Measurements from ENCODE around the gene KAT6B.

KAT6B gene

DNA sequence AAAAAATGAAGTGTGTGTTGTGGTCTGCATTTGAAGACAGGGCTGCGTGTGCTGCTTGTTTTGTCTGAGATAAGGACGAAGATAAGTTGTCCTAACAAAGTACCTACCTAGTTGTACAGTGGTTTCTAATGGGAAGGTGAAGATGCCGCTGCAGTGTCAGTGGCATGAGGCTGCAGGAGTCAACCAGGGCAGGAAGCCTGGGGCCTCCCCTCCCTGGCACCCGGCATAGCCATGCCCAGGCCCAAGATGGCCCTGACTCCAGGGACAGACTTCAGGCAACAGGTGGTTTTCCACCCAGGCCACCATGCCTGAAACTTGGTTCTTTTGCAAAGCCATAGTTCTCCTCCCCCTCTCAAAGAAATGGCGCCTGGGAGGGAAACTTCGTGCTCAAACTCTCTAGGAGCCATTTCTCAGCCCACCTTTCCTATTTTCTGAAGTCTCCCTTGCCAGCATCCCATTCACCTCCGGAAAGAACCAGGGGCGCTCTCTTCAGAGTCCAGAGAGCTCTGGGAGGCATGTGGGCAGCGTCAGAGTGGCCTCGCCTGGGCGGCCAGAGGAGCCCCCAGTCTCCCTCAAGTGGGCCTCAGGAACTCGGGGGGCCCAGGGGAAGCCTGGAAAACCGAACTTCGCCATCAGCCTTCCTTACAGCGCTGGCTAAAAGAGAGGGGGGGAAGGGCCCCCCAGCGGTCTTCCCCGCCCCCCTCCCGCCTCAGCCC lies 2.1 kb upstream of the KAT6B start:
- DNase-seq (ENCODE audit: low read depth) = no peak

DNA sequence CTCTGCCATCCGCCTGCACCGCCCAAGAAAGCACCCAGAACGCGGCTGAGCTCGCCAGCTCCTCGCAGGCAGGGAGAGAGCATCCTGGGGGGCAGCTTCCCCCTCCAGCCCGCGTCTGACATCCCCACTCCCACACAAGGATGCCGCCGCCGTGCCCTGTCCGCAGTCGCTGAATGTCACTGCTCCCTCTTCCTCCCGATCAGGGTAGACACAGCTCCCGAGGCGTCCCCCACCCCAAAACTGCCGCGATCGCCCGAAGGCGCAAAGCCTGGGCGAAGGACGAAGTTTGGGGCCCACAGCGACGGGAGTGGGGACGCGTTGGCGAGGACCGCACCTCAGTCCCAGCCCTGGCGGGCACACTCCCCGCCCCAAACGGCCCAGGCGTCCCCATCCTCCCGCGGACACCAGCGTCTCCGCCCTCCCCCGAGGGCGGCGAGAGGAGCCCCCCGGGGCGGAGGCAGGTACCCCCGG lies 1.5 kb upstream of the KAT6B start:
- DNase-seq (ENCODE audit: low read depth) = no peak

DNA sequence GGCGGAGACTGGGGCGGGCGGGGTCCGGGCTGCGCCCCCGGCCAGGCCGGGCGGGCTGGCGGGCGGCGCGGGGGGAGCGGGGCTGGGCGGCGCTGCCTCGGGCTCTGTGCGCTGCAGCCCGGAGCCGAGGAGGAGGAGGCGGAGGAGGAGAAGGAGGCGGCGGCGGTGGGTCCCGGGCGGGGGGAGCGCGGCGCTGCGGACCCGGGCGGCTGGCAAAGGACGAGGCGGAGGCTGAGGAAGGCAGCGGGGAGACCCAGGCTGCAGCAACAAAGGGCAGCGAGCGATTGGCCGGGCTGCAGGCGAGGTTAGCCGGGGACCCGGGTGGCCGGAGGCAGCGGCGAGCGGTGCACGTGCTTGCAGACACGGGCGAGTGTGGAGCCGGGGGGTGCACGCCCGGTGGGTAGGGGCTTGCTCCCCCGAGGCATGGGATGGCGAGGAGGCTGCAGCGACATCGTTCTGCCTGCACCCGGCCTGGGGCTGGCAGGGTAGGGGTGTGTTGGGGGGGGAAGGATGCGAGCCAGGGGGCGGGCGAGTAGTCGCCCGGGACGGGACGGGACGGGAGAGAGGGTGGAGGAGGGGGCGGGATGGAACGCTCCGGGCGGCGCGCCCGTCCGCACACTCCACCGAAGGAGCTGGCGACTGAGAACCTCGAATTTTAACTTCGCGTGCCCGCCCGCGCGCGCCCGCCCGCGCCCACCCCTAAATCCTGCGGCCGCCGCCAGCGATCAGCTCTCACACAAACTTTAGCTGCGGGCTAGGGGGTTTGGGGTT lies 844 bp upstream of the KAT6B start:
- DNase-seq (ENCODE audit: low read depth) = no peak

DNA sequence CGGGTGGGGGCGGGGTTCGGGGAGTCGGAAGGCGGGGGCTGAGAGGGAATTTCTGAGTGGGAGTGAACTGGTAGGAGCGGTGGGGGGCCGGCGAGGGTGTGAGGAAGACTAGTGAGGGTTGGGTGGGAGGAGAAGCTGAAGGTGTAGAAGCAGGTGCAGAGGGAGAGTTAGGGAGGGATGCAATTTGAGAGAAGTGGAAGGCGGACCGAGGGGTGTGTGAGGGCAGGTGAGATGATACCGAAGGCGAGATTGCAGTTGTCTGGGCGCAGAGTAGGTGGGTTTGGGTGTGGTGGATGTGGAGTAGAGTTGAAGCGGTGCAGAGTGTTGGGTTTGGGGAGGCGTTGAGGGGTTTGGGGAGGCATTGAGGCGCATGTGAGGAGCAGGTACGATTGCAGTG lies 643 bp downstream of the KAT6B start:
- no peak for DNase-seq (ENCODE audit: low read depth)

DNA sequence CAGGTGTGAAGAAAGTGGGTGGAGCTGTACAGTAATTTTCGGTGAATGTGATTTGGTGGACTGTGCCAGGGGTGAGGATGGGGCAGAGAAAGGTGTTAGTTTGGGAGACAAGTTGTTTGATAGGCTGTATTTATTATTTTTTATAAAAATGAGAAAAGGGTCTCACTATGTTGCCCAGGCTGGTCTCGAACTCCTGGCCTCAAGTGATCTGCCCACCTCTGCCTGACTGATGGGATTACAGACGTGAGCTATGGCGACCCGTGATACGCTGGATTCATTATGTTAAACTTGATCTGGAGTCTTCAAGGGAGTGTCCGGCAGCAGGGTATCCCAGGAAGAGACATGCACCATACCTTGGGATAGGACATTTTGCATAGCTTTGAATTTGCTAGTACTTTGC lies 1.3 kb downstream of the KAT6B start:
- no peak for DNase-seq (ENCODE audit: low read depth)

DNA sequence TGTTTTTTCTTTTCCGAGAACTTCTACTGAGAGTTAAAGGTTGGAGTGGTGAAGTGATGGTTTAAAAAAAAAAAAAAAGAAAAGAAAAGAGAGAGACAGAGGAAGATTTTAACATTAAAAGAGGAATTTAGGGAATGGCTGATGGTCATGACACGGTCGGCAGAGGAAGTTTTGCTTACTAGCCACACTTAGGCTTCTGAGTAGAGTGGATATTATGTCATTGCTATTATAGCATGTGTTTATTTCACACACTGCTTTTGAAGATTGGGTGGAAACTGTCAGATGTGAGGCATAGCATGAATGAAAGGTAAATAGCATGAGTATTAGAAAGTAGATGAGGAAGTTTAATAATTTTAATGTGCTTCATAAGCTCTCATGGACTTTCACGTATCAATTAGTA lies 2.5 kb downstream of the KAT6B start:
- DNase-seq (ENCODE audit: low read depth) = no peak

DNA sequence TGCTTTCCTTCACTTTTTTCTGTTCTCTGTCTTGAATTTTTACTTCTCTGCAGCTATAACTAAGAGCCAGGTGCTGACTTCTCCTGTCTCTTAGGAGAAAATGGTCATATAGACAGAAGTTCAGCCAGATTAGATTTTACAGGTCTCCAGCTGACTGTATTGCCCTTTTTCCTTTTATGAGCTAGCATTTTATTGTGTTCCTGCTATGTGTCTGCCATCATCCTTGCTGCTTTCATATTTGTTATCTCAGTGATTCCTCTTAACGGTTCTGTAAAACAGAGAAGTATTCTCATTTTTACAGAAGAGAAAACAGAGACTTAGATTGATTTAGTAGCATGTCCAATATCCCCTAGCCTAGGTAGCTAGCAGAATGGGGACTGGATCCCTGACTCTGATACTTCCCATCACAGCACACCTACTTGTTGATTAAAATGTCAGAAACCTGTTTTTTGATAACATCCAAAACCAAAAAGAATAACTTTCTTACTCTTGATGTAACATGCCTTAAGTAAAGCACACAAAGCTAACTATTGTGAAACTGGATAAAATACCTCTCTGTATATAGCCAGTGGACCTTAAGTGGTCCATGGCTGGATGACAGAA lies 5.2 kb downstream of the KAT6B start:
- no peak for DNase-seq (ENCODE audit: low read depth)

DNA sequence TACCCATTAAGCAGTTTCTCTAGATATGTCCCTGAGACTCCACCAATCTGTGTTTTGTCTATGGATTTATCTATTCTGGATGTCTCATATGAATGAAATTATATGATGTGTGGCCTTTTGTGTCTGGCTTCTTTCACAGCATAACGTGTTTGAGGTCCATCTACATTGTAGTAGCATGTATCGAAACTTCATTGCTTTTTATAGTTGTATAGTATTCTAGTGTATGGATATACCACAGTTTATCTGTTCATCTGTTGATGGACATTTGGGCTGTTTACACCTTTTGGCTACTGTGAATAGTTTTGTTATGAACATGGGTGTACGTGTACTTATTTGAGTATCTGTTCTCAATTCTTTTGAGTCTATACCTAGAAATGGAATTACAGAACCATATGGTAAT lies 9.6 kb downstream of the KAT6B start:
- no peak for DNase-seq (ENCODE audit: low read depth)

DNA sequence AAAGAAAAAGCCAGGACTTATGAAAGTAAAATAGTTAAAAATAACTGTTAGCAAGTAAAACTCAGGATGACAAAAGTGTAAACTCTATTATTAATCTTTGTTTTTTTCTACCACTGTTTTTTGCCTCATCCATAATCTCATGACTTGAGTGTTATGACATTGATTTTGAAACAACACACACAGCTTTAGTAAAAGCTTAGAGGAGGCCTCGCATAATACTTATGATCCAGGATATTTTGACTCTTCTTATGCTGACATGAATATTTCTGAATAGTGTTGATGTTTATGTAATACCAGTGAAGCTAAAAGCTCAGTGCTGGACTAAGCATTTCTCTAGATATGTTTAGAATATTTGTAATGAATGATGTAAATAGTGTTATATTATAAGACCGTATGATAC lies 10.5 kb downstream of the KAT6B start:
- no peak for DNase-seq (ENCODE audit: low read depth)

DNA sequence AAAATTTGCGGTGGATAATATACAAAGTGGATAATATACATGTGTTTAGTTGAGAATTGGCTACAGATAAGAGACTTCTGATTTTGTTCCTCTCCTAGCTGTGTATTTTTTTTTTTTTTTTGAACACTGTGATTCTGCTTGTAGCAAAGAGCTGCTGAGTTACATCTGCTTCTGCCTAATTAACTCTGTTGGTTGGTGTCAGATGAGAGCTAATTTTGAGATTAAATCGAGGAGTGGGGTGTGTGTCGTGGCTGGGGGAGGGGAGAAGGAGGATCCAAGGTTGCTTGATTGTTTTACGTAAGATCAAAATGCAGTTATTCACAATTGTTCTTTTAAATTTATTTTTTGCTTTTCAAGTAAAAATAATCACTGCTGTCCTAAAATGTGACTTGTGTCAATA lies 11.3 kb downstream of the KAT6B start:
- no peak for DNase-seq (ENCODE audit: low read depth)

DNA sequence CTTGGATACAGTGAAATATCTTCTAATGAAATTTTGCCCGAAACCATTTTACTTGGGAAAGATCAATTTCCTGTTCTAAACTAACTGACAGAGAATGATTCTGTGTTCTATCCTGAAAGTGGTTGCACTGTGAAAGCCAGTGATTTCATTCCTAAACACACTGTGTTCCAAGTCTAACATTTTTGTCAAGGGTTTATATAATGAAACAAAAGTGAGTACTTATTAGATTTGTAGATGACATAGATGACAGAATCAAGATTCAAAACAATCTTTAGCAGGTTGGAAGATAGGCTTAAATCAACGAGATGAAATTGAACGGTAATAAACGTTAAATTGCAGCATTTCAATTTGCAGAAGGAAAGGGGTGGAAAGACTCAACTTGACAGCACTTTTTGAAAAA lies 13.3 kb downstream of the KAT6B start:
- no peak for DNase-seq (ENCODE audit: low read depth)

DNA sequence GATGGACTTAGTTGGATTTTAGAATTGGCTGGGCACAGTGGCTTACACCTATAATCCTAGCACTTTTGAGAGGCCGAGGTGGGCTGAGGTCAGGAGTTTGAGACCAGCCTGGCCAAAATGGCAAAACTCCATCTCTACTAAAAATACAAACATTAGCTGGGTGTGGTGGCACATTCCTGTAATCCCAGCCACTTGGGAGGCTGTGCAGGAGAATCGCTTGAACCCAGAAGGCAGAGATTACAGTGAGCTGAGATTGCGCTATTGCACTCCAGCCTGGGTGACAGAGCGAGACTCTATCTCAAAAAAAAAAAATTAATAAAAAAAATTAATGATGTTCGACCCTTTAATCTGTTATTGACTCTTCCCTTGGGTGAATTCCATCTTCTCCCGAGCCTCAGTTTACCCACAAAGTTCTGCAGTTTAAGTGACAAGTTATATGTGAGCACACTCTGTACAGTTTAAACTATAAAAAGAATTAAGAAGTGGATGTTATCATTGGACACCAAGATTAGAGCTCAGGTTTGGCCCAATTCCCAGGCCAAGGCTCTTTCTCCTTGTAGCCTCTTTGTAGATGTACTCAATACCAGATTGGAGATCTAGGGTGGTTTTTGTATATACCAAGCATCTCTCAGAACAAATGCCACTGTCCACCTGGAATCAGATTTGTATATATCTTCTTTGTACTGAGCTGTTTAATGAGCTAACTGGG lies 15.0 kb downstream of the KAT6B start:
- DNase-seq (ENCODE audit: low read depth) = no peak

DNA sequence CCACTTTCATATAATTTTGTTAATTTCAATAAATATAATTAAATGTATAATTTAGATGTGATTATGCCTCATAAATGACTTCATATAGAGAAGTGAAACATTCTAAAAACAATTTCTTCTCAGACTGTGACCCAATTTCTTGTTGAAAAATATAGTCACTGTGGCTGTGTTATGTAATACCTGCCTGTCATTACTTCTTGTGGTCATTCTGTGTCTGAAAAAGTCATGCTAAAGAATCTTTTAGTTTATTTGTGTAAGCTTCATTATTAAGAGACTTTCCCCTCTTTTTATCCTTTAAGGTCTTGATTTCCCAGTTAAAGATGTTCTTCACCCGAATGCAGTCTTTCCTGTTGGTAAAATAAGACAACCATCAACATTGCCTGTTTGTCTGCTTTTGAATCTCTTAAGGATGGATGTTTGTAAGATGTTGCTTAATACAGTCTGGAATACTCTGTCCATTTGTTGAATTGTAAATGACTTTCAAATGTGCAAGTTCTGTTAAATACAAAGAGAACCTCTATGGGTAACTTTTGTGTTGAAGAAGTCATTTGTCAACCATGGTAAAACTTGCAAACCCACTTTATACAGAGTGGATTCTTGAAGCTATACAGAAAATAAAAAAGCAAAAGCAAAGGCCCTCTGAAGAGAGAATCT lies 16.0 kb downstream of the KAT6B start:
- no peak for DNase-seq (ENCODE audit: low read depth)

DNA sequence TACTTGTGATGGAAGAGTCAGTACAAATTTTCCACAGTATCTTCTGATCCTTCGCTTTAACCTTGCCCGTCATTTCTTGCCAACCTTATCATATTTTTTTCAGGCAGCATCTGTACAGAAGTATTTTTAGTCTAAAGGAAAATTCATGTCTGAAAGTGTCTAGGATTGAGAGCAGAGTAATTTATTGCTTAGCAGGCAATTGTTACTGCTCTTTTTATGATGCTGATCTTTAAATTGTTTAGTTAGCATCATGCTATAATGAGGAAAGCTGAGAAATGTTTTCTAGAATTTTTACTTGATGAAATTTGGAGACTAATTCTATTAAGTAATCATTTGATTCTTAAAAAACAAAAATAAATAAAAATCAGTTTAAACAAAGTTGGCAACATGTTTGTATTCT lies 20.6 kb downstream of the KAT6B start:
- no peak for DNase-seq (ENCODE audit: low read depth)

DNA sequence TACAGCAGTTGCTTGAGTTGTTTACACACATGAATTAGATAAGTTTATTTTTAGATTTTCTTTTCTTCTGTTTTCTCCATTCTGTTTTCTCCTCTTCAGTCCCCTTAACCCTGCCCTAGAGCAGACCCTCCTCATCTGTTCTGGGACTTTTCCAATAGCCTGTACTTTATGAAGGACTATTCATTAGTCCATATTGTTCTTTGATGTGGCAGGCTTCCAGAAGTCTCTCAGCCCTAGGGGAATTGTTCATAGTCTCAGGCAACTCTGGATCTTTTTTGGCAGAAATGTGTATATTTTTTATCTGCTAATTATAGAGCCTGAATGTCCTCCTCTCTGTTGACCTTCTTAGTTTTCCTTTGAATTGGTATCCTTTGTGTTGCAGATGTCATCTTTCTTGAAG lies 25.4 kb downstream of the KAT6B start:
- DNase-seq (ENCODE audit: low read depth) = no peak

DNA sequence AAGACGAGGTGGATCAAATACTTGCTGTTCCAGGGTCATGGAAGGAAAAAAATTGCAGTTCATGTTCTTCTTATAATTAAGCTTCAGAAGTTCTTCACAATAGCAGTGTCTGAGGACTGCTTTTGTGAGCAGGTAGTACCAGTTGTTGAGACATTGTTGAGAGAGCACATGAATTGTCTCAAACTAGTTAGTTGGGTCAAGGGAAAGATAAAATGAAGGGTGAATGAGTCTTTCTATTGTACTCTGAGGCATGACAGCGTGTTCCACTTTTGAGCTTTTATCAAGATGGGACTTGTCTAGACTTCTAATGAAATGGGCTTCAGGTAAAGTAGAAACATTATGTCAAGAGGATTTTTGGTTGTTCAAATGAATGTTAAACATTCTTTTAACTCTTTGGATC lies 26.0 kb downstream of the KAT6B start:
- DNase-seq (ENCODE audit: low read depth) = no peak

DNA sequence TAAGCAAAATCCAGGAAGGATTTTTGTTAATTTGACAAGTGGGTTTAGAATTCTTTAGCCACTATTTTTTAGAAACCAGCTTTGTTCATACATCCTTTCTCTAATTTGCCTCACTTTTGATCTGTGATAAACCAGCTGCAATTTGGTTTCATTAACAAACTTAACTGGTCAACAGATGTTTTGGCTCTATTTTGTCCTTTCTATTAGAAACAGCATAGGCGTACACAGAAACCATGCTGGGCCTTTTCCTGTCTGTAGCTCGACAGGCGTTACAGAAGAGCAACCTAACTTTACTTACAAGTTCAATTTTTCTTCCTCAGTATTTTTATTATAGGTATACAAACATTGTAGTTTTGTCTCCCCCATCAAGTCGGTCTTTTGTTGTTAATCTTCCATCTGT lies 28.2 kb downstream of the KAT6B start:
- DNase-seq (ENCODE audit: low read depth) = no peak

DNA sequence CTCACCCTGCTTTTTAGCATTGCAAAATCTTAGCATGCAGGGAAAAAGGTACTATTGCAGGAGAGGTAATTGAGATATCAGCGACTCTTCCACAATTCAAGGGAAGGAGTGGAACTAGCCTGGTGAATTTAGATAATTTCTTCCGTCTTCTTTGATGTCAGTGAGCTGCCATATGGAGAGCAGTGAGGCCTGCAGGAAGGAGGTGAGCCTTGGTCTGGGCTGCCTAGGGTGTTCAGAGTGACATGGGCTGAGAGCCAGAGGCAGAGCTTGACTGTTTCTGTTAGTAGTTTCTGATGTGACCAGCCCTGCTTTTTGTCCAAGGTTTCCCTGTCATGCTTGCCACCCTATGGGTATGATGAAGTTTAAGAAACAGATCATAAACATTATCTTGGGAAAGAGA lies 28.6 kb downstream of the KAT6B start:
- no peak for DNase-seq (ENCODE audit: low read depth)

DNA sequence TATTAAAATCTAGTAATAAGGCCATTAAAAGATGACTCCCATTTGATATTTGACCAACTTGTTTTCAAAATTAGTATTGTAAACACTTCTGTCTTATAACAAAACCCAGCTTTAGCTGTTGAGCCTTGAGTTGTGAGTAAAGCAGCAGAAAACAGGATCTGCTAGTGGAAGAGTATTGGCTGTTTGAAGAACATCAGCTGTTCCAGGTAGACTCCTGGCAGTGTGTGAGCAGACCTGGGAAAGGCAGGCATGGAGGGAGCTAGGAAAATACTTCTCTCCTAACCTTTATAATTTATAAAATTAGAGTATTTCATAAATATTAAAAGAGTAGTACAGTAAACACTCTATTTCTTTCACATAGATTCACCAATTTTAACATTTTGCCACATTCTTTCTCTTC lies 29.0 kb downstream of the KAT6B start:
- DNase-seq (ENCODE audit: low read depth) = no peak

DNA sequence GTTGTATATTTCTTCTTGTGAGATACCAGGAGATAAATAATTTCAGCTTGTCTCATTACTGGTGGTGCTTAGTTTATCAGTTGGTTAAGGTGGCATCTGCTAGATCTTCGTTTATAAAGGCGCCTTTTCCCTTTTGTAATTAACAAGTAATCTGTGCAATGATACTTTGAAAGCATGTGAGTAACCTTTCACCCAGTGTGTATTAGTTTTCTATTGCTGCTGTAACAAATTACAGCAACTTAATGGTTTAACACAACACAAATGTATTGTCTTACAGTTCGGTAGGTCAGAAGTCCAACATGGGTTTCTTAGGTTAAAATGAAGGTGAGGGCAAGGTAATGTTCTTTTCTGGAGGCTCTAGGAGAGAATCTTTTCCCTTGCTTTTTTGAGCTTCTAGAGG lies 30.5 kb downstream of the KAT6B start:
- no peak for DNase-seq (ENCODE audit: low read depth)

DNA sequence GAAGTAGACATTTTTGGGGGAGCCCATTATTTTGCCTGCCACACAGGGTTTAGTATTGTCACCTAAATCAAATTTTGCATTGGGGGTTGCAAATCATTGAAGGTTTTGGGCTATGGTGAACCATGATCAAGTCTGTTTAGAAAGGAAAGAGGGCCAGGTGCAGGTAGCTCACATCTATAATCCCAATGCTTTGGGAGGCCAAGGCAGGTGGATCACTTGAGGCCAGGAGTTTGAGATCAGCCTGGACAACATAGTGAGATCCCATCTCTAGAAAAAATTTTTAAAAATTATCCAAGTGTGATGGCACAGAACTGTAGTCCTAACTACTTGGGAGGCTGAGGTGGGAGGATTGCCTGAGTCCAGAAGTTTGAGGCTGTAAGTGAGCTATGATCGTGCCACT lies 31.2 kb downstream of the KAT6B start:
- DNase-seq (ENCODE audit: low read depth) = no peak

DNA sequence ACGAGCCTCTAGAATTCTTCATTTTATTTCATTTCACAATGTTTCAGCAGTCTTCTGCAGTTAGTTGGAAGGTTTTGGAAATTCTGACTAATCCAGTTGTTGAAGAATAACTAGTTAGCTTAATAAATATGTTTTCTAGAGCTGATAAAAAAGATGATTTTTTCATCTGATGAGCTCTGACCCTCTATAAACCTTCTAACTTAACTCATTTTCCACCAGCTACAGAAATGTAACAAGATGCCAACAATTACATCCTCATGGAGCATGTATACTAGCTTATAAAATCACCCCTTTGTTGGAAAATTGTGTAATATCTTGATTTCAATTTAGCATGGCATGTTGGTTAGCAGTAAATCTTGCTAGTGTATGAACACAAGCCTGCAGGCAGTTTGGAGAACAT lies 33.1 kb downstream of the KAT6B start:
- no peak for DNase-seq (ENCODE audit: low read depth)

Measured in GM04503 (cell line).